DMS79 treated with DMSO at 0.1 percent for 48 hours (cell line): ENCODE data around the gene CHD2.
"Not testable (repeated sequence)": the region's sequence is repeated elsewhere in the genome, so short reads cannot be mapped to it uniquely, and the experiment has no call there.

Experiments
- DNase-seq: peaks from one replicate; lab custom pipeline; 2025; lab: John Stamatoyannopoulos, UW

CHD2 gene

DNA sequence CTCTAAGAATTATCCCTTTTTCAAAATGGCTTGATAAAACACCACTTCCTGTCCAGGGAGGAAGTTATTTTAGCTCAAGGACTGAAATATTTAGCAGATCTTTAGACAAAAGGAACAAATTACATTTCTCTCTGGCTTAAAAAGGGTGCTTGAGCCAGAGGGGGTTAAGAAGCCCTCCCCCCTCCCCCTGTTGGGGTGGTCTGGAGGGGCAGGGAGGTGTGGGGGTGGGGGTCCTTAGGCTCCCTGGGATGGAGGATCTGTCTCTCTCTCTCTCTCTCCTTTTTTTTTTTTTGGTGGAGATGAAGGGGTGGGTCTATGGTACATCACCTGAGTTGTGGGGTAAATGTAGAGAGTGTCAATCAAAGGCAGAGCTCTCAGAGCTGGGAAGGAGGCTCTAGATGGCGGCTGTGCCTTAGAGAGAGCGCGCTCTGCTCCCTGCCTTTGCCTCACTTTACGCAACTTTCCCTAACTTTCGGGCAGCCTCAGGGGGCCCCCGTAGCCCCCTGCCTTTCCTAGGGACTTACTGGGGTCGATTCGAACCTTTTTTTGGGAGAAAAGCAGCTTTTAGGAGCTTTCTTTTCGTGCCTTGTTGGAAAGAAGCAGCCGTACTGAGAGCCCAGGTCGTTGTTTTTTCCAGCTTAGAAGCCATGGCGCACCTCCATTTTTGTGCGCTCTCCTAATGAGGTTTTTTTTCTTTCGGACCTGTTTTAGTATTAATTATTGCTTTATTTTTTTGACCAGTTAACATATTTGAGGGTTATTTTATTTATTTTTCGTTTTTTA lies at the start of gene CHD2:
TSS of gene CHD2 (plus strand) at position 377 of the 783 bp plus-strand sequence. CDS start 914 bp downstream, outside the sequence.
- DNase-seq: peak; percentile 80

DNA sequence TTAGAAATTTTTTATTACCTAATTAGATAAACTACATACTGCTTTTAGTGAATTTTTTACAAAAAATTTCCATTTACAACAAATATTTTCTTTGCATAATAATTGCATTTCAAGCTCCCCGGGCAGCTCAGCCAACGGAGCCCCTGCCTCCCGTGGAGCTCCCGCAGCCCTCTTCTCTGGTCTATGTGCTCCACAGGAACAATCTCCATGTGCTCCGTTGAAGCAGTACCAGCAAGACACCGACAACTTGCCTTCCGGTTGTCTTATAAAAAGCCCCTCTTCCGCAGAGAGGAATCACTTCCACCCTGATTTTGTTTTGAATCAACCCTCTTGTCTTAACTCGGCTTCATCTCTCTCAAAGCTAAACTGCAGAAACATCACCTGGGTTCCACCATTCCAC lies 46.9 kb upstream of the CHD2 start:
- DNase-seq: no peak

DNA sequence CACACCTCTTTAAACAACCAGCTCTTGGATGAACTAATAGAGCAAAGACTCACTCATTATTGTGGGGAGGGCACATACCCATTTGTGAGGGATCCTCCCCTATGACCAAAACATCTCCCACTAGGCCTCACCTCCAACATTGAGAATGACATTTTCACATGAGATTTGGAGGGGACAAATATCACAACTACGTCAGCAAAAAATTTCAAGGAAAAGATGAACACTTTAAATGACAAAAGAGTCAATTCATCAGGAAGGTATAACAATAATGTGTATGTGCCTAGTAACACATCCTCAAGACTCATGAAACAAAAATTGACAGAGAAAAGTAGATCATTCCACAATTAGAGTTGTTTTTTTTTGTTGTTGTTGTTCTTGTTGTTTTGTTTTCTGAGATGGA lies 38.4 kb upstream of the CHD2 start:
- no peak for DNase-seq

DNA sequence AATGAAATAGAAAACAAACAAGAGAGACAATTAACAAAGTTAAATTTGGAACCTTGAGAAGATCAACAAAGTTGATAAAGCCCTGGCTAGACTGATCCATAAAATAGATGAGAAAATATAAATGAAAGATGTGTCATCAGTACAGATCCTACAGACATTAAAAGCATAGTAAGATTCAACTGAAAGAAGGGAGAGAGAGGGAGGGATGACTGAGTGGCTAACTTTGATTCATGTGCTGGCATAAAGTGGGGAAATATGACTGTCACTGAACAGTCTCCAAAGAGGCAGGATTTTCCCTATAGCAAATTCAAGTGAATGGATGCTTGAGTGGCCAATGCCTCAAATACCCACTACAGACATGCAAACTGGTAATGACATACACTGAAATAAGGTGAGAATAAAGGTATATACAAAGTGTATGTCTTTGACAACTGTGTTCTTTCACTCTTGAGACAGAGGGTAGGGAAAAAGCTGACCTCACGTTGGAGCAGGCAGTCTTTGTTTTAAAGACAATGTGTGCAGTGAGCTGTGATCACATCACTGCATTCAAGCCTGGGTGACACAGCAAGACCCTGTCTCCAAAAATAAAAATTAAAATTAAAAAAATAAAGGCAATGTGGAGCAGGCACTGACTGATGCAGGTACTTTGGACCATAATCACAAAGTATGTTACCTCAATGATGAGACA lies 35.9 kb upstream of the CHD2 start:
- no peak for DNase-seq

DNA sequence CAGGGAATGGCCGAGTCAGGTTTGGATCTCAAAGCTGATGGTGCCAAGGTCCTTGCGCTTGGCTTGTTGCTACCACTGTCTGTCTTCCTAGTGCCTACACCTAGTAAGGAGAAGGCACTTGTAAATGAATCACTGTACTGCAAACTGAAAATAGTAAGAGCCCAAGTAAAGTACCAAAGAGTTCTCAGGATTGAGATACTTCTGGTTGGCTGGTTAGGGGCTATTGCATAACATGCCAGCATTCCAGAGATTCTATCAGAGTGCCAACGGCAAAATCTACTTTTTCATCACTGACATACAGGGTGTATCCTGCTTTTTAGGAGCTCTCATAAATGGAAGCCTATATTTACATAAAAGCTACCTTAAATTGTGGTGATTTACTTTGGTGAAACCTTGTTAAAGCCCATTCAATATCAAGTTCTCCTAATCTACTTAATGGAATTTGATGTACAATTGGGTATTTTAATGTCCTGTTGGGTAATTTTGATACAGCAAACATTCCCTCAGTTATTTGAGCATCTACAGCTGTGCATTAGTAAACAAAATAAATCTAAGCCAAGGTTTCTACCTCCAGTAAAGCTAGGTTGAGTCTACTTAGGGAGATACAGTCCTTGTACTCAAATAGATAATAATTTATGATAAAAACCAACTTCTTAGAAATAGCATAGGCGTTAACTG lies 30.7 kb upstream of the CHD2 start:
- no peak for DNase-seq

DNA sequence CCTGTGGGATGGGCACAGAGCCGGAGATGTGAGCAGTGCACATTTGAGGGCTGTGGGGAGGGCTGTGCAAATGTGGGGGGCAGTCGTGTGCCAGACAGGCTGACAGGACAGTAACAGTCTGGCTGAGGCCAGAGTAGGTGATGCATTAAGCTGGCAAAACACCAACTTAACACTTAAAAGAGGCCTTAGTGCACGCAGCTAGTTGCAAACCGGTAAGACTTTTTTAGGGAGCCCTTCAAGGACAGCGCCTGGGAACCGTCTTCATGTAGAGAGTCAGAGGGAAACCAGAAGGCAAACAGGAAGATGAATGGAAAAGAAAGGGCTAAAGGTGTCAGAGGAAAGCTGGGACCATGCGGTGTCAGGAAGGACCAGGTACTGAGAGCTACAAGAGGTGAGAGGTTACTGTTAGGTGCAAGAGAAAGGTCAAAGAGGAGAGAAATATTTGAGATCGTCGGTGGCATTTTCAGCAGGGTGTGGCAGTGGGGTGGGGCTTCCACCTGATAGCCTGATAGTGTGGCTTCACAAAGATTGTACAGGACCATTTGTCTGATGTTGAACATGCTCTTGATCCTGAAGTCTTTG lies 30.0 kb upstream of the CHD2 start:
- no peak for DNase-seq

DNA sequence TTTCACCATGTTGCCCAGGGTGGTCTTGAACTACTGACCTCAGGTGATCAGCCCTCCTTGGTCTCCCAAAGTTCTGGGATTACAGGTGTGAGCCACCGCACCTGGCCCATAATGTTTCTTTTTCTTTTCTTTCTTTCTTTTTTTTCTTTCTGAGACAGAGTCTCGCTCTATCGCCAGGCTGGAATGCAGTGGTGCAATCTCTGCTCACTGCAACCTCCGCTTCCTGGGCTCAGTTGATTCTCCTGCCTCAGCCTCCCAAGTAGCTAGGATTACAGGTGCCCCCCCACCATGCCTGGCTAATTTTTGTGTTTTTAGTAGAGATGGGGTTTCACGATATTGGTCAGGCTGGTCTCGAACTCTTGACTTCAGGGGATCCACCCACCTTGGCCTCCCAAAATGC lies 27.2 kb upstream of the CHD2 start:
- DNase-seq: not testable (repeated sequence)

DNA sequence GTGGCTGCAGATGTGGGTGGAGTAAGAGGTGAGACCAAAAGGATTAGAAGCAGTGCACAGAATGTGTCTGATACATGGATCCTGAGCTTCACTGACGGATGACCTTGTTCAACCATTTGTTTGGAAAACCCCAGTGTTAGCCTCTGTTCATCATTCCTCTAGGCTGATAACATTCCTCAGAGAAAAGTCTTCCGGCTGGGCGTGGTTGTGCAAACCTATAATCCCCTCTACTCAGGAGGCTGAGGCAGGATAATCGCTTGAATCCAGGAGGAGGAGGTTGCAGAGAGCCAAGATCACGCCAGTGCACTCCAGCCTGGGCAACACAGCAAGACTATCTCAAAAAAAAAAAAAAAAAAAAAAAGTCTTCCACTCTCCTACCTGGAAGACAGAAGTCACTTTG lies 23.1 kb upstream of the CHD2 start:
- DNase-seq: no peak

DNA sequence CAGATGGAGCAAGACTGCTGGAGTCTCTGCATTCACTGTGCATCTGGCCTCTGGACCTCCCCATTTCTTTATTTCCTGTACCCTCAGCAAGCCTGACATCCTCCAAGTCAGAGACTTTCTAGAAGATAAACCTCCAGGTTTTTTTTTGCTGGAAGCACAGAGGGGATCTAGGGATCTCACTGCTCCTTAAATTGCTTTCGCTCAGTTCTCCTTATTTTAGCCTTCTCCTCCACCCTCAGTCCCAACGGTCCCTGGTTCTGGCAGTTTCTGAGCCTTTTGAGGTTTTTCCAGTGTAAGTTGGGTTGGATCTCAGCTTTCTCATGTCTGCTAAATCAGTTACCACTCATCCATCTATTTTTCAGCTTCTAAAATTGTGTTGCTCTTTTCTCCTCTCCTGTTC lies 22.7 kb upstream of the CHD2 start:
- DNase-seq: no peak

DNA sequence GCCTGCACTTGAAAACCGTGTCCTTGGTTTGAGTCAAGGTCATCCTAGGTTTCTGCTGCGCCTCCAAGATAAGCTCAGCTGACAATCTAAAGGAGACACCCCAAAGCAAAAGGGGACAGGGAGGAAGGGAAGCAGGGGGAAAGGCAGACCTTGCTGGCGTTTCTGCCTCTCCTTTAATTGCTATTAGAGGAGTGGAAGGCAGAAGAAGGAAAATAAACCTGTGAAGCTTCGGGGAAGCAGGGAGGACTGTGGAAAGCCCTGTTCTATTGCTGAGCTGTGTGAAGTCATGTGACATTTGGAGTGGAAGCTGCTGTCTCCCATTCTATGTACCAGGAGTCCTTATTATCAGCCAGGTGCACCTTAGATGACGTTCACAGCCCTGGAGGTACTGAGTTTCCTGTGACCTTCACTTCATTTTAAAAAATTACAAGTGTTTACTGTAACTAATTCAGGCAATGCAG lies 21.5 kb upstream of the CHD2 start:
- DNase-seq: peak; percentile 28

DNA sequence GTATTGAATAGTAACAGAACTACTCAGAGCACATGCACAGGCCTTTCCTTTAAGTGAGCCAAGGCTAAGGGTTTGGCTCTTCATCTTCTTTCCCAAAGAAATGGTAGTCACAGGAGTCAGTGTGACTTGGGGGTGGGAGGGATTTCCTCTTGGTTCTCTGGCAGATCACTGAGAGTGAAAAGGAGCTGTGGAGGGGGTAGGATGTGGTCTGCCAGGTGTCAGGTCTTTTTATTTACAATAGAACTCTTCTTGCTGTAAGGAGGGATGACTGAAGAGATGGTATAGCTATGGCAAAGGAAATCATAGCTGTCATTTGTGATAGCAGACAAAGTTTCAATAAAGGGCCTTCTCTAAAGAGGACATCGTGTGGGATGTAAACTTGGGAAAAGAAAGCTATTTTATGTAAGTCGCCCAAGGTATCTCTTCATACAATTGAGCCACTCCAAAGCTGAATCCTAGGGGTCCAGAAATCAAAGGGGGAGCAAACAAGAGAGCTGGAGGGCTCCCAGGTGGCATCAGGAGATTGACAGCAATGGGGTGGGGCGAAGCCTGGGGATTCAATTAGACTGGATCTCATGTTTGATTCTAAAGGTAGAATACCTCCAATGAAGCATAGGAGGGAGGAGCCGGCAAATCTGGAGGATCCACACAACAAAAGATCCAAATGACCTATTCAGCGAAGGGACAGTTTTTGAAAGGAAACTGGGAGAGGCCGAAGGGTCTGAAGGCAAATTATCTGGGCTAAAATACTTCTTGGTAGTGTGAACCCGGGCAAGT lies 20.0 kb upstream of the CHD2 start:
- no peak for DNase-seq

DNA sequence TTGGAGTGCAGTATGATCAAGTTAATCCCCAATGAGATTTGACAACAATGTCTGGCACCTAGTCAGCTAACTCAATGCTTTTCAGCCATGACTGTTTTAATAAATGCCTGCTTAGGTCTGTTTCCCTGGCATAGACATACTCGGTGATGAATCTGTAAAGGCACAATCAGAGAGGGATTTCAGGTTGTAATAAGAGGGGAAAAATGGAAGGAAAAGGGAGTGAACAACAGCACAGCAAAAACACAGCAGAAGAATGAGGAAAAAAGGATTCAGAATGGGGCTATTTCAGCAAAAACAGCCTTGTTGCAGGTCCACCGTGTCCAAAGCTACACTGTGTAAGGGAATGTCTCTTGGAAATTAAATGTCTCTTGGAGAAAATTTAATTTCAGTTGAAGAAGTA lies 19.3 kb upstream of the CHD2 start:
- no peak for DNase-seq

DNA sequence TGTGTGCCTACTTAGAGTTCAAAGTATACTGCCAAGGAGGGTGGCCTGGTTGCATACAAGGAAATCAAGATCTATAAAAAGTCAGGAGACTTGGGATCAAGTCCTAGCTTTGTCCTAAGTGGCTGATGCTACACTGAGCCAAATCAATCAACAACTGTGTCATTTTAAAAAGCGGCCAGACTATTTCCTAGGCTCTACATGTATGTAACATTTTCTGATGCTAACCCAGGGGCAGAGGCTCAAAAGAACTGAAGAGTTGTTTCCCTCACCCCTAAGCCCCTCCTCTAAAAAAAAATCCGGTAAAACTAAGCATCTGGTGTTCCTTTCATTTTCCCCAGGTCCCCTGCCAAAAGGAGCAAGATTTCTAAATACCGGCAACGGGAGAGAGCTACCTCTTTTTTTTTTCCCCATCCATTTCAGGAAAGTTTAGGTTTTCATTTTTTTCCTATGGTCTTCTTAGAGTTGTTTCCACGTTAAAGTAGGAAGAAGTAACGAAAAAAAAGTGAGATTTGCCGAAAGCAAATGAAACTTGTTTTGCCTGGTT lies 18.8 kb upstream of the CHD2 start:
- DNase-seq: no peak

DNA sequence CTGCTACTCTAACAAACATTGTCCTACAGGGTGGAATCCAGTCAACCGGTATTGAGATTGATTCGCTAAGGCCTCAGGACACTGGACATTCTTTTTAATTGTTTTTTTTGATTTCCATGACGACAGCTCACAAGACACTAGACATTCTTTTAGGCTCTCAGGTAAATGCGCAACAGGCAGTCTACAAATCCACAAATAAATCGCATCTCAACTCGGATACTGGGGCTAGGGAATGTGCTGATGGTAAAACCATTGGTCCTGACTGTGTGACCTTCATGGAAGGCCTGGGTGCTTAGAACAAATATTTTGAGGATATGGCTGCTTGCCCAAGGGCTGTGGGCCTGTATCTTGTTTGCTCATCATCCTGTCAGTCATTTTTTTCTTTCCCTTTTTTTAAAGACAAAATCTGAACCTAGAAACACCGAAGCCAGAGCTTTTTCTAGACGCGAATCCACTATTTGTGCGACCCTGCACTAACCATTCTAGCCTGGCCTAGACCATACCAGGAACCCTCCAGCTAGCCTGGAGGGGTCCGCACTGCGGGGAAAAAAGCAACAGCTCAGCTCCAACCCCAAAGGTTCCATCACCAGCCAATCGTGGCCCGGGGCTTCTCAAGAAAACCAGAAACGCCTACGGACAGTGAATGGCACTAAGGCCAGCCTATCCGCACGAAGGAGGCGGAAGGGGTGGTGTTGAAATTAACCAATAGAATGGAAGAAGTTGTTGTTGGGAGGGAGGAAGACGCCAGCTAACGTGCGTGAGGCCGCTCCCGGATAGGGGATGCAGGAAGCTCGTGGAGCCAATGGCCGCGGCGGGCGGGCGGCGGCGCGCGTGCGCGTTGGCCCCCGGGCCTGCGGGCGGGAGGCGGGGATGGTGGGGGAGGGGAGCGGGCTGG lies 18.1 kb upstream of the CHD2 start:
- DNase-seq: peak; percentile 91

DNA sequence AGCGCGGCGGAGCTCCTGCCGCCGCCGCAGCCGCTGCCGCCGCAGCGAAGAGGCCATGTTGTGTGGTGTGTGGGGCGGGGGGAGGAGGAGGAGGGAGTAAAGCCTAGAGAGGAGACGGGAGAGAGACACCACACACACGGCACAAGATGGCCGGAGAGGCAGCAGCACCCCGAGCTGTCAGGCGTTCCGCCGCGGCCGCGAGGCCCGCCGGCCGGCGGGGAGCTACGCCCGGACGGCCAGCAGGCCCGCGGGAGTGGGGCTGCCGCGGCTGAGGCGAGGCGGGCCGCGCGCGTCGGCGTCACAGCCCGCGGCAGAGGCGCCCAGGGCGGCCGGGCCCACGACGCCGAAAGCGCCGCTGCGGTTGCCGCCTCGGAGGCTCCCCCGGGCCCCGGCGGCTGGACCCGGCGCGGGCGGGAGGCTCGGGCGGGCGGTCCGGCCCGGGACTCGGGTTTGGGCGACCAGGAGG lies 17.4 kb upstream of the CHD2 start:
- DNase-seq: peak; percentile 86

DNA sequence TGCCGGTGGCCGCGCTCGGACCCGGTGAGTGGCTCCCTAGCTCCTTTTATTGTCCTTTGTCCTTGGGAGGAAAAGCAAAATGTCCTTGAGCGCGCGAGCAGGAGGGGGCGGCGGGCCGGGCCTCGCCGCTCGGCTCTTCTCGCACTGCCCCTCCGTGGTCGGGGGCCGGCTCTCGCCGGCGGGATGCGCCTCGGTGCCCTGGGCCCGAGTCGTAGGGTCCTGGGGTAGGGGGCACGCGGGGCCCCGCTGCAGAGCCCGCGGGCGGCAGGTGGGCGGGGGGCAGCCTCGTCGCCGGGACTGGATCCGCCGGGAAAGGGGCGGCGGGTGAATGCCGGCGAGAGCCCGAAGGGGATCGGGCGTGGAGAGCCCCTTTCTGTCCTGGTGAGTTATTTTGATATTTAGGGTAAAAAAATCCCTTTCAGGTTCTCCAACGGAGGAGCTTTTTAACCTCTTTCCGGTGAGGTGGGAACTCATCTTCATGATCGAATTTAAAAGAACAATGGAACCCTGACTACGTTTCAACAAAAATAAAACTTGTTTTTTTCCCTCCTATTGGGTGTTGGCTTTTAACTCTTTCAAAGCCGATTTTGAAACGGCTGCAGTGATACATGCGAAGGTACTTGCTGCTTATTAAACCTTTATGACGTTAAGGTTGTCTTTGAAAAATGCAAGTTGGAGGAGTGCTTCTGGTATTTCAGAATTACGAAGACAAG lies 16.8 kb upstream of the CHD2 start:
- no peak for DNase-seq

DNA sequence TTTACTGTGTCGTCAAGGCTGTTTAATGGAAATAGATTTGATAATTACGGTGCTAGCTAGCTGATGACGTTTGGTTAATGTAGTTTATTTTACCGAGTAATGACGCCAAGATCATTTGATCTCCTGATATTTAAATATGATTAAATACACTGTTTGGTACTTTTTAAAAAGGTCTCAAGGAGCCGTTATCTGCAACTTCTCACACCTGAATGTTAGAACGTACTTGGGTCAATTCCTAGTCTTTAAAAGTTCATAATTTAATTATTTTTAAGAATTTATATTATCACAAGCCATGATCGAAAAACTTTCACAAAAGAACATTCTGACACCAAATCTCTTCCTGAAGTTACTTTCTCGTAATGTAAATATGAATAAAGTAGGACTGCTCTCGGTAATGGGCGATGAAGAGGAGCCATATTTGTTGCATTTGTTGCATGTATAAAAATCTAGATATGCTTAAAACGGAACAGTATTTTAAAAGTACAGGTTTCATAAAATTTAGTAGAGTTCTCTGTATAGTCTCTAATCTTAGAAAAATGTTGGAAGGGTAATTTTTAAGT lies 16.2 kb upstream of the CHD2 start:
- peak; percentile 38 for DNase-seq

DNA sequence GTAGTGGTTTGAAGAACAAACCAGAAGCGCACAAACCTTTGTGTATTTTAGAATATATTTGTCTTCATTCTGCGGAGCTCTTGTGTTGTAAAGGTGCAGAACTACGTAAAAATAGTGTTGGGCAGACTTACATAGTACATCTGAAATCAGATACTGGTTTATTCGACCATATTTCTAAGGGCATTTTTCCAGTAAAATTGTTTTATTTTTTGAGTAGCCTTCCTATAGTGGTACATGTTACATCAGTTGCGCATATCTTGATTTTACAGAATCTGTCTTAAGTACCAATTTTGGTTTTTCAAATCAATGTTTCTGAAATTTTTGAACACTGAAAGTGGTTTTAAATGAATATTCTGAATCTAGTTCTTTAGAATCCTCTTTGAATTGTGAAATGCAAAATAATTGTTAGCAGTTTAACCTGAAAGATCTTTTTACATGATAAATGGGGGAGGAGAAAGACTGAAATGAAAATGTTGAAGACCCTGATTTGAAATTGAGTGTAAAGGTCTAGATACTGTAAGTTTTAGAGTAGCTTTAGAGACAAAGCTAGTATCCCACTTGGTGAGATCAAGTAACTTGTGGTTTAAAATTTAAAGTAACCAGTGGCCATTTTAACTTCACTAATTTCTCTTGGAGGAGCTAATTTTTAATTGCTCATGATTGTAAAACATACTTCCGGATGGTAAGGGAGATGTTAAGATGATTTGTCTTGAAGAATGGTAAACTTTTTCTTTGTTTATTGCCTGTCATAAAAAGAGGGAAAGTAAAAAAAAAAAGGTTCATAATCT lies 15.5 kb upstream of the CHD2 start:
- peak; percentile 58 for DNase-seq
